Pancreas (tissue), 10 donors: ENCODE results near the gene SH2D1A. TPM values are rescaled to one million over a fixed set of nuclear protein-coding genes. Genes with fewer than 3 reads are reported as not detected.

ENCODE experiments used
- ATAC-seq, 4 donors: fragments of 200-7000 bp; cut with Tn5 transposase; one replicate each; pipeline versions ENCODE4 v1.8.0 to v1.9.1; 2020; ENCODE audit warnings: mild to moderate bottlenecking in 4 of 4, moderate library complexity in 4 of 4
- DNase-seq, 6 donors: peaks; one replicate each; pipeline ENCODE4 v3.0.0-alpha.2; 2020
- FAIRE-seq: peaks from 2 replicates; lab custom pipeline; 2012; peaks lifted over from hg19 to GRCh38; lab: Jason Lieb, UNC
- H3K27ac ChIP-seq, 4 donors: fragments of 200-600 bp; sonication (generic); 1 replicate in 3 of 4; 2 replicates in 1 of 4; pipeline versions ENCODE4 v1.5.0 to v1.8.0; 2020
- H3K27me3 ChIP-seq, 4 donors: fragments of 200-600 bp; one replicate each; pipeline ENCODE4 v1.8.0; 2021
- H3K36me3 ChIP-seq, 3 donors: fragments of 200-600 bp; sonication (generic) in 1 of 3; one replicate each; pipeline versions ENCODE4 v1.5.0 to v1.8.0; 2020 to 2021
- H3K4me1 ChIP-seq, 3 donors: fragments of 200-600 bp; one replicate each; pipeline ENCODE4 v1.8.0; 2021
- H3K4me3 ChIP-seq, 4 donors: fragments of 200-600 bp; sonication (generic) in 2 of 4; one replicate each; pipeline versions ENCODE4 v1.5.0 to v1.8.0; 2020 to 2021
- H3K9me3 ChIP-seq, 4 donors: fragments of 200-600 bp; one replicate each; pipeline ENCODE4 v1.8.0; 2021
- WGBS, 2 donors: extraction: QIAGEN DNeasy Blood & Tissue Kit; methylation state at CpG; one replicate each; pipeline ENCODE4 v1.1.7; 2013; 5-methylcytosine and 5-hydroxymethylcytosine counted together
- intact Hi-C, 3 donors: fragments of 100-400 bp; cut with DNase I; formaldehyde crosslinking; loops; one replicate each; pipeline versions ENCODE4 v1.11.1 to v1.14.2; 2022
- polyA plus RNA-seq, 2 donors: library from polyadenylated mRNA; stranded (reverse); fragments of 200-250 nt; gene quantifications; one replicate each; pipeline ENCODE4 v1.2.3, GENCODE V29; 2013
- total RNA-seq, 6 donors: library from RNA; stranded (reverse); fragmentation: NEBNext Ultra II Directional in 4 of 6; extraction: Animal tissue kit (Norgen Biotek cat#: 25700) in 4 of 6; gene quantifications; one replicate each; pipeline versions ENCODE4 v1.2.1 to v1.2.4, GENCODE V29; 2021 to 2023
- TF ChIP-seq, protein P1 (sequence below), 4 donors: fragments of 200-600 bp; sonication (generic) in 3 of 4; IDR thresholded peaks; one replicate each; pipeline versions ENCODE4 v1.5.0 to v1.8.0; 2021; ENCODE audit warnings: antibody characterized with exemption in 4 of 4
- donor health status: healthy with polysubstance abuse.
- donor health status: DM: no; HTN: no; CAD: no; lungs with moderate emphysema.
- donor health status: DM: no; HTN: no; CAD: no.
- donor health status: control.
- donor health status: control.
- donor health status: Bipolar disorder and iron deficiency.
- donor health status: DM: yes; HTN: yes; CAD: no.
- donor health status: DM: no; HTN: no; CAD: no.
- donor health status: DM: no; HTN: no; CAD: no.
- donor health status: DM: yes; HTN: yes; CAD: no.

Gene SH2D1A
- total and polyA plus RNA-seq, 8 donors = 0.08 to 0.23 (median 0.15) TPM; not detected in 2

DNA sequence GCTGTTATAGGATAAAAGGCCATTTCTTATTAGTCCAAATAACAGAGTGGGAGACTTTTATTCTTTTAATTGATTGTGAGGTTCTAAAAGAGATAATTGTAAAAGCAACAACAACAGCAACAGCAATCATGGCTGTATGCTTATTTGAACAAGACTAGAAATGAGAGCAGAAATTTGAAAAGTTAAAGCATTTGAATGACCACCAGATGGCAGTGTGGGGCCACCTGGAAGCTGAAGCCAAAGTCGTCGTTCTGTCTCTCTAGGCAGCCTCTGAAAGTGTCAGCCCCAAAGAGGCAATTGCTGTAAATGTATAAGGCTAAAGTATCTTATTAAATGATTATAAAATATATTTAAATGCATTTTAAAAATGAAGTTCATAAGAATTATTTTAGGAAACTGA, 42.2 kb downstream of the SH2D1A start:
- no peaks in the 10 kb centered on the region for H3K36me3 ChIP-seq
- no peaks in the 10 kb centered on the region for H3K9me3 ChIP-seq
- ATAC-seq (peak in 3 of 4 donors; percentile 79 to 87 (median 82)), DNase-seq (peak in 4 of 6 donors; percentile 3 to 52 (median 28)), FAIRE-seq (peak; percentile 98)
- intact Hi-C loops = no loop called here
- H3K4me1 ChIP-seq = no peaks in the 10 kb centered on the region
- 0% methylated on average over 2 of the region's 2 CpGs for WGBS, 2 donors
- peaks cover 0 to 4% (median 2%) of the 10 kb centered on the region in 4 donors for H3K27me3 ChIP-seq
- no peak overlapping the region for H3K4me3 ChIP-seq
- no peak overlapping the region for H3K27ac ChIP-seq
- TF ChIP-seq, protein P1, sequence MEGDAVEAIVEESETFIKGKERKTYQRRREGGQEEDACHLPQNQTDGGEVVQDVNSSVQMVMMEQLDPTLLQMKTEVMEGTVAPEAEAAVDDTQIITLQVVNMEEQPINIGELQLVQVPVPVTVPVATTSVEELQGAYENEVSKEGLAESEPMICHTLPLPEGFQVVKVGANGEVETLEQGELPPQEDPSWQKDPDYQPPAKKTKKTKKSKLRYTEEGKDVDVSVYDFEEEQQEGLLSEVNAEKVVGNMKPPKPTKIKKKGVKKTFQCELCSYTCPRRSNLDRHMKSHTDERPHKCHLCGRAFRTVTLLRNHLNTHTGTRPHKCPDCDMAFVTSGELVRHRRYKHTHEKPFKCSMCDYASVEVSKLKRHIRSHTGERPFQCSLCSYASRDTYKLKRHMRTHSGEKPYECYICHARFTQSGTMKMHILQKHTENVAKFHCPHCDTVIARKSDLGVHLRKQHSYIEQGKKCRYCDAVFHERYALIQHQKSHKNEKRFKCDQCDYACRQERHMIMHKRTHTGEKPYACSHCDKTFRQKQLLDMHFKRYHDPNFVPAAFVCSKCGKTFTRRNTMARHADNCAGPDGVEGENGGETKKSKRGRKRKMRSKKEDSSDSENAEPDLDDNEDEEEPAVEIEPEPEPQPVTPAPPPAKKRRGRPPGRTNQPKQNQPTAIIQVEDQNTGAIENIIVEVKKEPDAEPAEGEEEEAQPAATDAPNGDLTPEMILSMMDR (IDR thresholded peaks at IDR 0.05) = peak; percentile 39 to 79 (median 56)

DNA sequence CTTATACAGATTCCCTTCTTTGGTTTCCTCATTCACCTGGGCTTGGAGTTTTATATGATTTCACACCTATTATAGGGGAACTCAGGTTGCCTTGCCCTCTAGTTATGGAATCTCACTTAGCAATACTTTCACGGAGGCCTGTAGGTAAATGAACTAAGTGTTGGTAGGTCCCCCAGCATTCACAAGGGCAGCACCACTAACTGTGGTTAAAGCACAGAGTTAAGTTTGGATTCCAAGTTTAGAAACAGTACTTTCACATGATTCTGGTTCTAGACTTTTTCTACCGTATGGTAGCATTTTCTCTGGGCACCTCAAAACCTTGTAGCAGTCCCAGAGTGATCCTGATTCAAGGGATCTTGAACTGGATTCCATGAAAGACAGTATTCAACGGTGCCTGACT, 46.4 kb downstream of the SH2D1A start:
- H3K4me1 ChIP-seq = no peaks in the 10 kb centered on the region
- peaks cover 0 to 4% (median 2%) of the 10 kb centered on the region in 4 donors for H3K27me3 ChIP-seq
- intact Hi-C loops = no loop called here
- H3K4me3 ChIP-seq = no peak overlapping the region
- DNase-seq (no peak), ATAC-seq (no peak), FAIRE-seq (no peak)
- H3K36me3 ChIP-seq = no peaks in the 10 kb centered on the region
- 67 to 75% methylated on average over 3 of the region's 3 CpGs for WGBS, 2 donors
- H3K27ac ChIP-seq = no peak overlapping the region
- TF ChIP-seq, protein P1 (IDR thresholded peaks at IDR 0.05) = no peak
- H3K9me3 ChIP-seq = no peaks in the 10 kb centered on the region

DNA sequence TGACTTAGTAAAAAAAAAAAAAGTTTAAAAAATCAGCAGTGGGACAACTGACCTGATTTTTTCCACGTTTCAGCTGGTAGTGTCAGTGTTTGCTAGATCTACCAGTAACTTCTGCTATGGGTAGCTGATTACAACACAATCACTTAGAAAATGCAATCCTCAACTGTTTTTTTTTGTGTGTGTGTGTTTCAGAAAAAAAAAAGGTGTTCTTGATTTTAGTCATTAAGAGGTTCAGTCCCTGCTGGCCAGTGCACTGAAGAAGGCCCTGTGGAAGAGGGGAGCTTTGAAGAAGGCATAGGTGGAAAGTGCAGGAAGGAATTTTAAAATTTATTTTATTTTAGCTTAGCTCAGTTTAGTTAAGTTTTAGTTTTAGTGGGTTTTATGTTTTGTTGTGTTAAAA, 46.9 kb downstream of the SH2D1A start:
- Histone ChIP-seq H3K9me3 (no peaks in the 10 kb centered on the region), H3K4me1 (no peaks in the 10 kb centered on the region), H3K27ac (no peak overlapping the region), H3K27me3 (peaks cover 0 to 4% (median 2%) of the 10 kb centered on the region in 4 donors), H3K36me3 (no peaks in the 10 kb centered on the region), H3K4me3 (no peak overlapping the region)
- WGBS, 2 donors = 63 to 85% methylated on average over 1 of the region's 1 CpG
- TF ChIP-seq, protein P1 (IDR thresholded peaks at IDR 0.05) = no peak
- DNase-seq (no peak), ATAC-seq (no peak), FAIRE-seq (no peak)
- intact Hi-C loops = no loop called here

DNA sequence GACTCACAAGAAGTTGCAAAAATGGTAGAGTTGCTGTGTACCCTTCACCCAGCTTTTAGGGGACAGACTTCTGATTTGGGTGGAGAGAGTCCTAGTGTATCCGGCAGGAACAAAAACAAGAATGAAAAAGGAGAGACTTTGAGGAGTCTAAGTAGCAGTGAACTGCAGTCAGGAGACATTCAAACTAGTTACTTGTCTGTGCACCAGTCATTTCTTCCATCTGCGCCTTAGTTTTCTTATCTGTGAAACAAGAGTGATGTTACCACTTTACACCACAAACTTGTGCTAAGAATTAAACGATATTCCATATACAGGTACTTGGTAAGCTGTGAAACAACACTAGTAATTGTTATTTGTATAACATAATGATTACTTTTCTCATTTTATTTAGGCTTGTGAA, 47.3 kb downstream of the SH2D1A start:
- no peak for FAIRE-seq
- intact Hi-C loops = no loop called here
- Histone ChIP-seq H3K4me3 (no peak overlapping the region), H3K4me1 (no peaks in the 10 kb centered on the region), H3K9me3 (no peaks in the 10 kb centered on the region), H3K27ac (no peak overlapping the region), H3K36me3 (no peaks in the 10 kb centered on the region), H3K27me3 (peaks cover 0 to 4% (median 2%) of the 10 kb centered on the region in 4 donors)
- WGBS, 2 donors = 63 to 70% methylated on average over 3 of the region's 3 CpGs
- no peak for ATAC-seq
- no peak for DNase-seq
- TF ChIP-seq, protein P1 (IDR thresholded peaks at IDR 0.05) = no peak

DNA sequence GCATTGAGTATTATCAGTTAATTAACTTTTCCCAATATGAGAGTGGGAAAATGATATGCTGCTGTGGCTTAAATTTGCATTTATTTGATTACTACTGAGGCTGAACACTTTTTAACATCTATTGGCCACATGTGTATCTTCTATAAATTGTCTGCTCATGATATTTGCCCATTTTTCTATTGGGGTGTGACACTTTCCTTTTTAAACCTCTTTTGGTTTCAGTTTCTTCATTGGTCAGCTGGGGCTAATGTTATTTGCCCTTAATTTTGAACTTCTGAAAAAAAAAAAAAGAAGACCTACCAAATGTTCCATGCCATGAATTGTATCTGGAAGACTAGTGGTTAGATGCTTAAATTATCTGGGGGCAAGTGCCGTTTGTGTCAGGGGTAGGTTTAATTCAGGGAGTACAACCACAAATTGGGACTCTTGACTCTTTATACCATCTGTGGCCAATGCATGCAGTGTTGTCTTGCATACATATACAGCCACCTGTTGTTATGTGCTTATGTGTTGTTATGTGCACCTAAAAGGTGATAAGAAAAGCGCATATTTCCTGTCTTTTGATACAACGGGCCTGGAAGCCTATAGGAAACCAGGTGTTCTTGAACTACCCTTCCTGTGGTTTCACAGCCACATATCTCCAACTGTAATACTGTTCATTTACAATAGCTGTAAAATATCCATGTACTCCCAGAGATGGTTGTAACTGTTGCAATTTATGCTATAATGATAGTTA, 49.0 kb downstream of the SH2D1A start:
- Histone ChIP-seq H3K36me3 (no peaks in the 10 kb centered on the region), H3K27ac (no peak overlapping the region), H3K9me3 (no peaks in the 10 kb centered on the region), H3K4me1 (no peaks in the 10 kb centered on the region), H3K27me3 (peaks cover 0 to 3% (median 1%) of the 10 kb centered on the region in 4 donors), H3K4me3 (no peak overlapping the region)
- ATAC-seq (no peak), FAIRE-seq (no peak), DNase-seq (no peak)
- intact Hi-C loops = no loop called here
- TF ChIP-seq, protein P1 (IDR thresholded peaks at IDR 0.05) = no peak
- WGBS, 2 donors = 59 to 61% methylated on average over 3 of the region's 3 CpGs
